ENCODE data around the gene OR4B1.

OR4B1 gene

GRCh38 chr11:48263423-48263911 is 46.9 kb downstream of the OR4B1 start, which contains the start of gene OR4X1:
Gene OR4X1, plus strand, starts transcription at chr11:48263861. Its CDS starts 0 bp downstream, at chr11:48263861.
- DNase-seq = no peak
